Activated CD8-positive, alpha-beta memory T cell treated with anti-CD3 and anti-CD28 coated beads for 4 hours (primary cell): ENCODE data around the gene NPM1.

Experiments used
- DNase-seq, 2 donors: peaks; one replicate each; pipeline ENCODE4 v3.0.0-alpha.2; 2020; ENCODE audit warnings: low read depth in 2 of 2

Gene NPM1

GRCh38 chr5:171450423-171451331 lies 63.0 kb downstream of the NPM1 start:
- DNase-seq = peak in 1 of 2 donors; percentile 2

- DNase-seq = no peak
Observed at GRCh38 chr5:171451421-171451820, 63.8 kb downstream of the NPM1 start.

DNA sequence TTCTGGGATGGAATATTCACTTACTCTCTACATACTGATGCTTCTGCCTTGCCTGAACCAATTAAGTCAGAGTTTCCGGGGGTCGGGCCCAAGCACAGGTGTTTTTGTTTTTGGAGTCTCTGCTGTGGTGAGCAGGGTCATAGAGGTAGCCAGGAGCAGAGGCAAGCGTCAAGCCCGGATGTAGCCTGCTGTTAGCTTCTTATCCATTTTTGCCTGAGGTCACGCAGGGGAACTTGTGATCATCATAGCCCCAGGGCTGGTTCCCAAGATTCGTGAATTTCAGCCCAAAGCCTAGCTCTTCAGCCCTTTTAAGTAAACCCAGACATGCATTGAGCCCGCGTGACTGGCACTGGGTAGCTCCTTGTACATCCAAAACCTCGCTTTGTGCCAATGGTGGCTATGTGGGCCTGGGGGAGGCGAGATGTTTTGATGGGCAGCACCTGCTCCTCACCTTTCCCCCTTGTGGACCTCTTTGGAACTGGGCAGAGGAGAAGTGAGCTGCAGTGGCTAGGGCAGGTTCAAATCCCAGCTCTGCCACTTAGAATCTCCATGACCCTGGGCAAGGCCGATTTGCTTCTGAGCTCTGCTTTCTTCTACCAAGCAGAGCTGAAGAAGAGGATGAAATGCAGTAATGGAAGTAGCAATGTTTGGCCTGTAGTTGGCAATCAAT lies 65.5 kb downstream of the NPM1 start:
- no peak for DNase-seq

- no peak for DNase-seq
Observed at GRCh38 chr5:171453988-171454387, 66.3 kb downstream of the NPM1 start.

DNA sequence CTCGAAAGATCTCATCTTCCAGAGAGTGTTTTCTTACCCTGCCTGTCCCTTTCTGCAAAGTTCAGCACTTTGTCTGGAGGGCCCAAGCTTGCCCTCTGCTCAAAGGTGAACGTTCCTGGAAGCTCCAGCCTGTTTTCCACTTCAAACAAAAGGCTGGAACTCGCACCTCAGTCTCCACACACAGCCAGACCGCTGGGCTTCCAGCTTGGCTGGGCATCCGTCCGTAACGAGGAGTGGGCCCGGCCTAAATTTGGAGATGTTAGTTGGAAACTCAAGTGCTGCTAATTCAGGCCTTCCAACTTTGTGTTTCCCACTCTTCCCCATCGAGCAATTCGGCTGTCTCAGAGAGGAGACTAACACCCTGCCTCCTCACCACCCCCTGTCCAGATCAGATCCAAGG lies 66.9 kb downstream of the NPM1 start:
- DNase-seq = no peak

DNA sequence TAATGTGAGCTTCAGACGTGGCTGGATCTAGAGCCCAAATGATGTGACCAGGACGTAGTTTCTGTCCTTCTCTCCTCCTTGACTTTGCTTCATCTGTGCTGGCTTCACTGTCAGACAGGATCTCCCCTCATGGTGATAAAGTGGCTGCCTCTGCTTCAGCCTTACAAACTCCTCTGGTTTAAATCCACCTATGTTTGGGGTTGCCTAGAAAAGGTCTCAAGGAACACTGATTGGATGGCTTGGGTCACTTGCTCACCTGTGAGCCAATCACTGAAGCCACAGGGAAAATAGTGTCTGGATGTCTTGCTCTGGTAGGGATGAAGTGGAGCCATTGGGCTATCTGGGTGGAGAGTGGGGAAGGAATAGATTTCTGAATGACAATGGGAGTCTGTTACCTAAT lies 67.9 kb downstream of the NPM1 start:
- DNase-seq = no peak

GRCh38 chr5:171457208-171457981 lies 69.7 kb downstream of the NPM1 start:
- DNase-seq = no peak

DNA sequence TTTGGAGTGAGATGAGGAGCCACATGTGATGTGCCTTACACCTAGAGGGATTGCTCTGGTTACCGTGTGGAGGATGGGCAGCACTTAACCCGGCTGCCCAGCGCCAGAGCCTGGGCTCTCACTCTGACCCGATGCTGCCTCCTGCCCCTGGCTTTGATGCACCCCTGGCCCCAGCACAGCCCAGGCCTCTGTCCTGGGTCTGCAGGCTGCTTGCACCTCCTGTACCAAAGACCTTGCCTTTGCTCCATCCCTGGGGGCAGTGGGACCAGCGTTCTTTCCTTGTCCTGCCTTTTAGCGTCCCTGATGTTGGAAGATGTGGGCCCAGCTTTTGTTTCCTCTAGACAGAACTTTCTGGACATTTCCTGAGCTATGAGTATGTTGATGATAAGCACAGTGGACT lies 72.2 kb downstream of the NPM1 start:
- no peak for DNase-seq
